GM21529 (cell line): ENCODE data around the gene MCM6.

ENCODE experiments used
- ATAC-seq: cut with Tn5 transposase; IDR thresholded peaks from one replicate; pipeline ENCODE4 v1.9.1; 2021; ENCODE audit not compliant: unreplicated experiment

Gene MCM6

DNA sequence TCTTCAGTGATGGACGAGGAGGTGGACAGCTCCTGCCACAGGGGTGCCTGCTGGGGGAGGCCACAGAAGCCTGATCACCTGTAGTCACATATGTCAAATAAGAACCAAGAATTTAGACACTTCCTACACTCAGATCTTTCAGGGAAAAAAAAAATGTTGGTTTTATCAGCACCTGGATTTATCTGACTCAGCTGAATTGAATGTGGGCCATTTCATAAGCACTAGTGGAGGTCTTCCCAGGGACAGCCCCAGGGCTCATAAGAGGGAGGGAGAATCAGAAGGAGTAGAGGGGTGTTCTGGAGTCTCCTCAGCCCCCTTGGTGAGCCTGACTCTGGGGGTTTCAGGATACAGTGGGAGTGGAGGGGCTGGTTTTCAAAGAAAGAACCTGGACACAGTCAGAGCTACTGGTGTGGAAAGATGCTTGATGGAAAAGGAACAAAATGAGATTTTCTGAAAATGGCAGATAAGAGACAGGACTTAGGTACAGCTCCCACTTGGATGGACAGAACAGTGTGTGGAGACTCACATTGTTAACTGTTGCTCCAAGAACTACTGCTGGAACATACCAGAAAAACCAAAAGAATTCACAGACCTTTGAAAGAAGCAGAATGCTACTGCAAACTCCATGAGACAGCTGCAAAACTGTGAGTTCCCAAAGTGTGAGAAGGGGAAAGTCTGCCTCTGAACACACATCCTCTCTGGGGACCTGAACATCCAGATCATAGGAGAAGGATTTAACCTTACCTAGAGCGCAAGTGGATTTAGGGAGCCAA lies 84.6 kb downstream of the MCM6 start:
- ATAC-seq: no peak

DNA sequence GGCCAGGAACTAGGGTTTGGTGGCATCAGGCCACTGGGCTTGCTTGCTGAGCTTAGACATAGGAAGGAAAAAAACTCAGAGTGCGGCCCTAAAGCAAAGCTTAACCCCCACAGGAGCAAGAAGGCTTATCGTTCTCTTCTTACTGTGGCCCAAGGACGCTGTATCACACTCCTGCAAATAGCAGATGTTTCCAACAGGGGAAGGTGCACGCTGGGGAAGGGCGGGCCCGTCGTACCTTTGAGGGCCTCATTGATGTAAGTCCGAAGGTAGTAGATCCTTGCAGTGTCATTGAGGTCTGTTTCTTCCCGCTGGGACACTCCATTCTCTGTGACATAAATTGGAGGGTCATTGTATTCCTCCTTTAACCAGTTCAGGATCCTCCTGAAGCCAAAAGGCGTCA lies 85.8 kb downstream of the MCM6 start:
- ATAC-seq: no peak
